Astrocyte of the cerebellum (primary cell): ENCODE results near the gene BSN.

Experiments
- DNase-seq: peaks from one replicate; pipeline ENCODE4 v3.0.0-alpha.2; 2011; ENCODE audit warnings: low read depth
- H3K4me3 ChIP-seq: 2 replicates; pipeline ENCODE4 v1.5.1; 2011; ENCODE audit warnings: mild to moderate bottlenecking, low read depth, low read length, moderate library complexity
- in situ Hi-C: cut with HindIII; loops from 2 replicates; pipeline ENCODE4 v1.10.0; 2017; ENCODE audit warnings: low sequenced_read_pairs
- TF ChIP-seq, protein P1 (sequence below): IDR thresholded peaks from 2 replicates; pipeline ENCODE4 v1.5.1; 2012; ENCODE audit warnings: low read length, low read depth, moderate library complexity, mild to moderate bottlenecking; ENCODE audit errors: missing control alignments

The BSN gene

DNA sequence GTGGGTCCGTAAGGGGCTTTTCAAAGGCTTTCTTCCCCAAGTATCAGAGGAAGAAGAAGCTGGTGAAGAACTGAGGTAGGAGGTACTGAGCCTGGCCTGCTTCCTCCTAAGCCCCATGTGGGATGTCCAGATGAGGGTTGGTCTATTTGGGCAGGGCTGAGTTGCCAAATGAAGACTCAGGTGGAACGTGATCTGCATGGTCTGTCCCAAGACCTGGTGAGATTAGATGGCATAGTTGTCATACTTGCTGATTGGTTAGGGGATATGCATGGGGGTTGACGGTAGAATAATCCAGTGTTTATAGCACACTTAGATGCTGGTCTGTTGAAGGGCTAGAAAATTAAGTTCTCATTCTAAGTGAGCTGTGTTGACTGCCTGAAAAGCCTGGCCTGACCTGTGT is 36.3 kb upstream of the BSN start:
- TF ChIP-seq, protein P1, sequence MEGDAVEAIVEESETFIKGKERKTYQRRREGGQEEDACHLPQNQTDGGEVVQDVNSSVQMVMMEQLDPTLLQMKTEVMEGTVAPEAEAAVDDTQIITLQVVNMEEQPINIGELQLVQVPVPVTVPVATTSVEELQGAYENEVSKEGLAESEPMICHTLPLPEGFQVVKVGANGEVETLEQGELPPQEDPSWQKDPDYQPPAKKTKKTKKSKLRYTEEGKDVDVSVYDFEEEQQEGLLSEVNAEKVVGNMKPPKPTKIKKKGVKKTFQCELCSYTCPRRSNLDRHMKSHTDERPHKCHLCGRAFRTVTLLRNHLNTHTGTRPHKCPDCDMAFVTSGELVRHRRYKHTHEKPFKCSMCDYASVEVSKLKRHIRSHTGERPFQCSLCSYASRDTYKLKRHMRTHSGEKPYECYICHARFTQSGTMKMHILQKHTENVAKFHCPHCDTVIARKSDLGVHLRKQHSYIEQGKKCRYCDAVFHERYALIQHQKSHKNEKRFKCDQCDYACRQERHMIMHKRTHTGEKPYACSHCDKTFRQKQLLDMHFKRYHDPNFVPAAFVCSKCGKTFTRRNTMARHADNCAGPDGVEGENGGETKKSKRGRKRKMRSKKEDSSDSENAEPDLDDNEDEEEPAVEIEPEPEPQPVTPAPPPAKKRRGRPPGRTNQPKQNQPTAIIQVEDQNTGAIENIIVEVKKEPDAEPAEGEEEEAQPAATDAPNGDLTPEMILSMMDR: no peak
- no peak for DNase-seq
- H3K4me3 ChIP-seq: no peak overlapping the region
- in situ Hi-C loops: no loop called here

DNA sequence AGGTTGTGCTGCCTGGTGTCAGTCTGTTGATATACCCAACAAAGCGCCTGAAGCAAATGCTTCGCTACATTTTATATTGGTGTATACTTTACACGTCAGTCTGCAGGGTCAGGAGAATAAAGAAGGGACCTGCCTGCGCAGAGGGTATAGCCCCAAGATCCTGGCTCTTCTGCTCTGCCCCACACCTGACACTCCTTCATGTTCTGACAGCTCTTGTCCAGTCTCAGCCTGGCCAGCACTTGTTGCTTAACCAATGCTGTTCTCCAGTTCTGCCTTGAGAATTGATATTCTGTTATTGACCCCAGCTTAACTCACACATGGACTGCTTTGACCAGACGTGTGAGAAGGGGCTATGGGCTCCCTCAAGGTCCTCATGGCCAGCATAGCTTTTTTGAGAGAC is 35.8 kb upstream of the BSN start:
- no peak overlapping the region for H3K4me3 ChIP-seq
- TF ChIP-seq, protein P1: no peak
- no peak for DNase-seq
- in situ Hi-C loops: no loop called here

DNA sequence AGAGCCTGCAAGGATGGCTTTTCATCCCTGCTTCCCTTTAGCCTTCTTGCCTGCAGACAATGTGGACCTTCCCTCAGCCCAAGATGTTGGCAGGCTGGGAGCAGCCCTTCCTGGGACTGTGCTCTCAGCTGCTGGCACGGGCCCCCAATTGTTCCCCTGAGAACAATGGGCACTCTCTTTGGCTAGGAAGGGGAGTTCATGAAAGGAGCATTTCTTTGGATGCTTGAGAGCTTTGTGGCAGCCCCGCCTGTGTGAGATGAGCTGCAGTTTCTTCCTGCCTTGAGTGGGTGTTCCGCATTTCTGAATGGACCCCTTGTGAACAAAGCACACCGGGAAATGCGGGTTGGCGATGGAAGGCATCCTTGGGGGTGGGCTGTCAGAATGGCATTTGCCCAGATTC is 35.0 kb upstream of the BSN start:
- DNase-seq: no peak
- TF ChIP-seq, protein P1: no peak
- H3K4me3 ChIP-seq: no peak overlapping the region
- in situ Hi-C loops: no loop called here

DNA sequence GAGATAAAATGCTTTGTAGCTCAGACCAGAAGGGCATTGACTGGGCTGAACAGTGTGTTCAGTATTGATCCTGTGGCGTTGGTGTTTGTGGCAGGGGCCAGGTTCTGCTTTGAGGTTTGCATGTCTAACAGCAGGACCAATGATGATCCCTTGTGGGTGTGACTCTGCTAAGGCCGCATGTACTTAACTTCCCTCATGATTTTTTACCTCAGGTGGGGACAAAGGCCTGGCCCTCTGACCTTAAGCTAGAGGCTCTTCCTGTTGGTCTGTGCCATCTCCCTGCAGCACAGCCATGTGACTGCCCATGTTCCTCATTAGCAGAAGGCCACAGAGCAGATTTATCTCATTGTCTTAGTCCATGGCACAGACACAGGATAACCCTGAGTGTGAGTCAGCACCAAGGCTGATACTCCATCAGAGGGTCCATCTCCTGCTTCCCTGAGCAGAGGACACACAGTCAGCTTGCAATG is 34.3 kb upstream of the BSN start:
- DNase-seq: no peak
- in situ Hi-C loops: no loop called here
- TF ChIP-seq, protein P1: no peak
- no peak overlapping the region for H3K4me3 ChIP-seq

DNA sequence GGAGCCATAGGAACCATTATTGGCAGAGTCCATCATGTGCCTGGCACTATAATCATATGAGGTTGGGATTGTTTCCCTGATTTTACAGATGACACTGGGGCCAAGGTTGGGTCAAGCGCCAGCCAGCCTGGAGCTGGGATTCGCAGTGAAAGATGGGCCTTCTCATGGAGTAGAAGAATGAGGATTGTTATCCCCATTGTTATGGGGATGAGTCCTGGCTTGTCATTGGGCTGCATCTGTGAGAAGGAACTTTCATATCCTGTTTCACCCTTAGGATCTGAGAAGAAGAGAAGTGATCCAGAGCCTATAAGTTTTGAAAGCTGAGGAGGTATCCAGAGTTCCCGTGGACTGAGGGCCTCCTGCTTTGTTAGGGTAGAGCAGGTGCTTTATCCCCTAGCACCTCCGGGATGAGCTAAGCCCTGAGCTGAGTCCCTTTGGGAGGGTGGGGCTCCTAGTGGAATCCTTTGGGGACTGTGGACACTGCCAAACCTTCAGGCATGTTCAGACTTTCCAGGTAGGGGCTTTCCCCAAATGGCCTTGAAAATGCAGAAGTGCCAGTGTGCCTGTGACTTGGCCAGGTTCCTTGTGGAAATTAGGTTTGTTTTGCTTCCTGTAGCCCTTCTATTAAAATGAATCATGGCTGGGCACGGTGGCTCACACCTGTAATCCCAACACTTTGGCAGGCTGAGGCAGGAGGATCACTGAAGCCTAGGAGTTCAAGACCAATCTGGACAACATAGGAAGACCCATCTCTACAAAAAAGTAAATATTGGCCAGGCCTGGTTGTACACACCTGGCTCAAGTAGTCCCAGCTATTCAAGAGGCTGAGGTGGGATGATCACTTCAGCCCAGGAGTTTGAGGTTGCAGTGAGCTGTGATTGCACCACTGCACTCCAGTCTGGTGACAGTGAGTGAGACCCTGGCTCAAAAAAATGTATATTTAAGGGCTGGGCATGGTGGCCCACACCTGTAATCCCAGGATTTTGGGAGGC is 30.2 kb upstream of the BSN start:
- H3K4me3 ChIP-seq: no peak overlapping the region
- DNase-seq: no peak
- TF ChIP-seq, protein P1: no peak
- in situ Hi-C loops: no loop called here

DNA sequence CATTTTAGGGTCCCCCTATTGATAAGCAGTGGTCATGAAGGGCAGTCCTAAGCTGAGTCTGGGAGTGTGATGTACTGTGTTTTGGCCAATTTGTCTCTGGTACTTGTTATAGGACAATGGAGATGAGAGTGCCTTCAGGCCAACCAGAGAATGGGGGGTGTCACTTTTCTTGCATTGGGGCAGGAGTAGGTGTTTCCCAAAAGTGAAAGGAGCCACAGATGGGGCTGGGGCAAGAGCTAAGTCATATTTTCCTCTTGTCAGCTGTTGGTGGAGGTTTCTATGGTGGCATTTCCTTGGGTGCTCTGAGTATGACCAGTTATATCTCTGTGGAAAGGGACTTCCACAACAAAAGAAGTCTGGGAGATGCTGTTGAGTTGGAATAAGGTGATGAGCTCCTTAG is 24.7 kb upstream of the BSN start:
- H3K4me3 ChIP-seq: no peak overlapping the region
- TF ChIP-seq, protein P1: no peak
- in situ Hi-C loops: loop anchor here (5.0 kb wide), 1 partner anchor 53 kb away; no protein-coding TSS in a partner anchor
- DNase-seq: no peak
